ENCODE results near the gene PARD3B. TPM values are rescaled to one million over a fixed set of nuclear protein-coding genes. Genes with fewer than 3 reads are reported as not detected.

The PARD3B gene
- total and polyA plus RNA-seq, 8 donors = 1.8 to 42.6 (median 15.1) TPM

DNA sequence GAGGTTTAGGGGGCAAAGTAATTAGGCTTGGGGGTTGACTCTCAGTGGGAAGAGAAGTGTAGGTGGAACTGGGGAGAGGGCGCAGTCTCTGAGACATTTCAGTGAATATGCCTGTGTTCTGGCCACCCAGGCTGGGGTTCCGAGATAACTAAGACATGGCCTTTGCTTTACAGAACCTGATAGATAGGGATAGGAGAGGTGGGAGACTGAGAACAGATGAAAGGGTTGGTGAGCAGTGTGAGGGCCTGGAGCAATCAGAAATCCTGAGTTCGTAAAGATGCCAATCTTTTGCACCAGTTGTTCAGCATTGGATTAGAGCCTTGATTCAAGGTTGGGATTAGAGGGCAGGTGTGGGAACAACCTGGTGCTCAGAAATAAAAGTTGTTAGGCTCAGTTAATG, 15.6 kb downstream of the PARD3B start:
- Histone ChIP-seq H3K4me1 (peaks cover 0 to 13% (median 0%) of the 10 kb centered on the region in 4 donors), H3K4me3 (no peak overlapping the region), H3K27ac (no peak overlapping the region), H3K36me3 (no peaks in the 10 kb centered on the region), H3K27me3 (no peaks in the 10 kb centered on the region), H3K9me3 (peaks cover 0 to 8% (median 0%) of the 10 kb centered on the region in 4 donors)
- 87 to 98% (median 94%) methylated on average over 3 of the region's 3 CpGs for WGBS, 5 donors
- TF ChIP-seq POLR2A (IDR thresholded peaks at IDR 0.05) (no peak), CTCF (IDR thresholded peaks at IDR 0.05) (no peak), POLR2AphosphoS5 (IDR thresholded peaks at IDR 0.05) (no peak)
- no peak for DNase-seq
- intact Hi-C loops (cut with DNase I; ENCODE audit: low total_unique reads) = no loop called here

GRCh38 chr2:204561771-204562170, 16.5 kb downstream of the PARD3B start:
- H3K4me1 ChIP-seq = peaks cover 0 to 14% (median 0%) of the 10 kb centered on the region in 4 donors
- no peak overlapping the region for H3K4me3 ChIP-seq
- 72 to 83% (median 80%) methylated on average over 8 of the region's 8 CpGs for WGBS, 5 donors
- no peak overlapping the region for H3K27ac ChIP-seq
- TF ChIP-seq POLR2A (IDR thresholded peaks at IDR 0.05) (no peak), EP300 (IDR thresholded peaks at IDR 0.05) (no peak), POLR2AphosphoS5 (IDR thresholded peaks at IDR 0.05) (no peak), CTCF (IDR thresholded peaks at IDR 0.05) (no peak)
- H3K27me3 ChIP-seq = no peaks in the 10 kb centered on the region
- intact Hi-C loops (cut with DNase I; ENCODE audit: low total_unique reads) = no loop called here
- H3K9me3 ChIP-seq = peaks cover 0 to 8% (median 0%) of the 10 kb centered on the region in 4 donors
- H3K36me3 ChIP-seq = no peaks in the 10 kb centered on the region
- DNase-seq = no peak

DNA sequence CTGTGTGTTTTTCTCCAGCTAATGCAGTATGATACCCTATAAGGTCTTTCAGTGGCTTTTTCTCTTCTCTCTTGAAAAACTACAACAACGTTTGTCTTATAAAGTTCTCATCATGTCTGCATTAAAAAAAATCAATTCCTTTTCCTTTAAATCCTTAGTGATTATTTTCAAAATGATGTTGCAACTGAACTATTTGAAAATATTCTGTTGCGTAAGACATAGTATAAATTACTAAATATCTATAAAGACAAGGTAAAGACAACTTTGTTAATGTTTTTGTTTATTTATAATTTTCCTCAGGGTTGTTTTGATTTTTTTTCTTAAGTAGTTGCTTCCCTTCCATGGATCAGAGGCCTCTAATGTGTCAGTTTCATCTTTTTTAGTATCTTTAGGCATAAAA, 21.2 kb downstream of the PARD3B start:
- Histone ChIP-seq H3K27ac (no peak overlapping the region), H3K36me3 (no peaks in the 10 kb centered on the region), H3K4me1 (peaks cover 0 to 27% (median 0%) of the 10 kb centered on the region in 4 donors), H3K4me3 (no peak overlapping the region), H3K27me3 (no peaks in the 10 kb centered on the region), H3K9me3 (no peaks in the 10 kb centered on the region)
- 67 to 79% (median 78%) methylated on average over 2 of the region's 2 CpGs for WGBS, 5 donors
- intact Hi-C loops (cut with DNase I; ENCODE audit: low total_unique reads) = no loop called here
- TF ChIP-seq POLR2AphosphoS5 (IDR thresholded peaks at IDR 0.05) (no peak), EP300 (IDR thresholded peaks at IDR 0.05) (no peak), POLR2A (IDR thresholded peaks at IDR 0.05) (no peak), CTCF (IDR thresholded peaks at IDR 0.05) (no peak)
- DNase-seq = no peak

GRCh38 chr2:204570421-204570820, 25.1 kb downstream of the PARD3B start:
- Histone ChIP-seq H3K4me3 (no peak overlapping the region), H3K4me1 (peaks cover 0 to 40% (median 3%) of the 10 kb centered on the region in 4 donors), H3K9me3 (no peaks in the 10 kb centered on the region), H3K36me3 (no peaks in the 10 kb centered on the region), H3K27me3 (no peaks in the 10 kb centered on the region), H3K27ac (no peak overlapping the region)
- intact Hi-C loops (cut with DNase I; ENCODE audit: low total_unique reads) = no loop called here
- TF ChIP-seq POLR2A (IDR thresholded peaks at IDR 0.05) (no peak), POLR2AphosphoS5 (IDR thresholded peaks at IDR 0.05) (no peak), CTCF (IDR thresholded peaks at IDR 0.05) (no peak), EP300 (IDR thresholded peaks at IDR 0.05) (no peak)
- WGBS, 5 donors = 54 to 82% (median 76%) methylated on average over 1 of the region's 1 CpG
- no peak for DNase-seq

Measured in stomach (tissue), 9 donors.